H9 (cell line): Measurements from ENCODE around the gene OCLN. TPM values are rescaled to one million over a fixed set of nuclear protein-coding genes. Genes with fewer than 3 reads are reported as not detected.
"Not testable (repeated sequence)": the region's sequence is repeated elsewhere in the genome, so short reads cannot be mapped to it uniquely, and the experiment has no call there.

Source experiments
- DNase-seq: peaks from one replicate; pipeline ENCODE4 v3.0.0-alpha.2; 2017
- H2AFZ ChIP-seq: one replicate; pipeline ENCODE4 v1.6.1; 2013; ENCODE audit warnings: mild to moderate bottlenecking, low read length, control low read depth, moderate library complexity
- H2AK5ac ChIP-seq: 2 replicates; pipeline ENCODE4 v1.6.1; 2013; ENCODE audit warnings: low read length, control low read depth, mixed read lengths; ENCODE audit not compliant: insufficient read length
- H2BK120ac ChIP-seq: one replicate; pipeline ENCODE4 v1.6.1; 2013; ENCODE audit warnings: low read depth, mild to moderate bottlenecking, low read length, control low read depth, inconsistent platforms; ENCODE audit not compliant: poor library complexity, severe bottlenecking
- H2BK12ac ChIP-seq: 2 replicates; pipeline ENCODE4 v1.6.1; 2013; ENCODE audit warnings: low read length, control low read depth, mixed read lengths, low read depth; ENCODE audit not compliant: insufficient read length
- H2BK15ac ChIP-seq: 2 replicates; pipeline ENCODE4 v1.6.1; 2013; ENCODE audit warnings: low read depth, low read length, control low read depth
- H2BK20ac ChIP-seq: one replicate; pipeline ENCODE4 v1.6.1; 2013; ENCODE audit warnings: low read depth, mild to moderate bottlenecking, low read length, control low read depth, inconsistent platforms; ENCODE audit not compliant: poor library complexity, severe bottlenecking
- H2BK5ac ChIP-seq: 2 replicates; pipeline ENCODE4 v1.6.1; 2013; ENCODE audit warnings: low read length, control low read depth, mixed read lengths; ENCODE audit not compliant: insufficient read length
- H3K14ac ChIP-seq: 2 replicates; pipeline ENCODE4 v1.6.1; 2013; ENCODE audit warnings: low read length, control low read depth; ENCODE audit not compliant: insufficient read depth
- H3K18ac ChIP-seq: 2 replicates; pipeline ENCODE4 v1.6.1; 2013; ENCODE audit warnings: low read depth, mild to moderate bottlenecking, mixed read lengths, low read length, control low read depth; ENCODE audit not compliant: insufficient read length
- H3K23ac ChIP-seq: 2 replicates; pipeline ENCODE4 v1.6.1; 2013; ENCODE audit warnings: low read length, control low read depth, mixed read lengths, low read depth; ENCODE audit not compliant: insufficient read length
- H3K23me2 ChIP-seq: 2 replicates; pipeline ENCODE4 v1.6.1; 2013; ENCODE audit warnings: low read depth, mild to moderate bottlenecking, mixed read lengths, low read length, control low read depth; ENCODE audit not compliant: insufficient read length, poor library complexity, severe bottlenecking
- H3K27ac ChIP-seq: 2 replicates; pipeline ENCODE4 v1.5.1; 2013; ENCODE audit warnings: low read length, control low read depth, mixed read lengths, low read depth; ENCODE audit not compliant: insufficient read length
- H3K27me3 ChIP-seq: 2 replicates; pipeline ENCODE4 v1.6.1; 2013; ENCODE audit warnings: low read length, control low read depth, inconsistent platforms; ENCODE audit not compliant: insufficient read depth
- H3K4ac ChIP-seq: 2 replicates; pipeline ENCODE4 v1.6.1; 2013; ENCODE audit warnings: low read depth, mild to moderate bottlenecking, control low read depth, inconsistent platforms, low read length, moderate library complexity
- H3K4me1 ChIP-seq: 2 replicates; pipeline ENCODE4 v1.6.1; 2013; ENCODE audit warnings: low read length, control low read depth, inconsistent platforms; ENCODE audit not compliant: insufficient read depth
- H3K4me2 ChIP-seq: 2 replicates; pipeline ENCODE4 v1.6.1; 2013; ENCODE audit warnings: low read length, control low read depth, mixed read lengths; ENCODE audit not compliant: insufficient read length, insufficient read depth
- H3K56ac ChIP-seq: 2 replicates; pipeline ENCODE4 v1.6.1; 2013; ENCODE audit warnings: low read depth, mild to moderate bottlenecking, mixed read lengths, low read length, control low read depth; ENCODE audit not compliant: insufficient read length
- H3K79me1 ChIP-seq: 2 replicates; pipeline ENCODE4 v1.6.1; 2013; ENCODE audit warnings: low read depth, mild to moderate bottlenecking, moderate library complexity, low read length, control low read depth, inconsistent platforms; ENCODE audit not compliant: insufficient read depth, poor library complexity, severe bottlenecking
- H3K79me2 ChIP-seq: 2 replicates; pipeline ENCODE4 v1.6.1; 2013; ENCODE audit warnings: low read length, control low read depth, inconsistent platforms; ENCODE audit not compliant: insufficient read depth
- H3K9ac ChIP-seq: 2 replicates; pipeline ENCODE4 v1.6.1; 2013; ENCODE audit warnings: low read length, control low read depth, mixed read lengths; ENCODE audit not compliant: insufficient read length; ENCODE audit errors: extremely low read depth
- H3K9me3 ChIP-seq: one replicate; pipeline ENCODE4 v1.6.1; 2013; ENCODE audit warnings: low read depth, low read length, inconsistent platforms; ENCODE audit not compliant: control insufficient read depth
- H3T11ph ChIP-seq: one replicate; pipeline ENCODE4 v1.6.1; 2013; ENCODE audit warnings: mild to moderate bottlenecking, low read length, control low read depth, inconsistent platforms
- H4K20me1 ChIP-seq: one replicate; pipeline ENCODE4 v1.6.1; 2013; ENCODE audit not compliant: control insufficient read depth, insufficient read length, insufficient read depth
- H4K5ac ChIP-seq: 2 replicates; pipeline ENCODE4 v1.6.1; 2013; ENCODE audit warnings: low read depth, mild to moderate bottlenecking, mixed read lengths, low read length, control low read depth; ENCODE audit not compliant: insufficient read length
- H4K8ac ChIP-seq: replicated peaks from 2 replicates; pipeline ENCODE4 v1.6.1; 2013; ENCODE audit warnings: low read length, control low read depth, mixed read lengths, low read depth; ENCODE audit not compliant: insufficient read length
- H4K91ac ChIP-seq: 2 replicates; pipeline ENCODE4 v1.6.1; 2013; ENCODE audit warnings: low read depth, mild to moderate bottlenecking, moderate library complexity, mixed read lengths, low read length, control low read depth; ENCODE audit not compliant: insufficient read length
- H3K27ac Mint-ChIP-seq, 3 experiments: 2 replicates in 2 of 3; 3 replicates in 1 of 3; pipeline ENCODE4 v1.8.0; 2020 to 2021; ENCODE audit warnings: mixed read lengths in 3 of 3, mild to moderate bottlenecking in 1 of 3, moderate library complexity in 1 of 3
- H3K27me3 Mint-ChIP-seq: 2 replicates; pipeline ENCODE4 v1.8.0; 2021; ENCODE audit warnings: low read depth, mild to moderate bottlenecking, moderate library complexity, mixed read lengths
- H3K36me3 Mint-ChIP-seq, 3 experiments: 2 replicates in 2 of 3; 3 replicates in 1 of 3; pipeline ENCODE4 v1.8.0; 2020 to 2021; ENCODE audit warnings: low read depth in 3 of 3, mixed read lengths in 3 of 3; ENCODE audit not compliant: insufficient read depth in 1 of 3
- H3K4me1 Mint-ChIP-seq, 2 experiments: 2 replicates each; pipeline ENCODE4 v1.8.0; 2020; ENCODE audit warnings: mixed read lengths in 2 of 2
- H3K4me3 Mint-ChIP-seq, 2 experiments: 2 replicates in 1 of 2; 3 replicates in 1 of 2; pipeline ENCODE4 v1.8.0; 2020 to 2021; ENCODE audit warnings: mild to moderate bottlenecking in 2 of 2, mixed read lengths in 2 of 2, moderate library complexity in 1 of 2
- H3K9me3 Mint-ChIP-seq, 2 experiments: 2 replicates in 1 of 2; 3 replicates in 1 of 2; pipeline ENCODE4 v1.8.0; 2020; ENCODE audit warnings: mild to moderate bottlenecking in 2 of 2, mixed read lengths in 2 of 2, moderate library complexity in 1 of 2
- WGBS: extraction: QIAGEN DNeasy Blood & Tissue Kit; methylation state at CpG from one replicate; pipeline ENCODE4 v1.1.7; 2013; ENCODE audit warnings: missing lambda C conversion rate, low lambda C conversion rate, mixed read lengths; ENCODE audit not compliant: insufficient read length; ENCODE audit errors: extremely low coverage; 5-methylcytosine and 5-hydroxymethylcytosine counted together
- total RNA-seq: library from RNA; stranded (reverse); gene quantifications from 2 replicates; pipeline ENCODE4 v1.2.1, GENCODE V29; 2021

The OCLN gene
- total RNA-seq, 1 experiment from 2014 or later = 109 TPM

- not testable (repeated sequence) for H4K20me1 ChIP-seq, H3K4me1 ChIP-seq, H3K79me2 ChIP-seq, H2AFZ ChIP-seq, H3K9me3 Mint-ChIP-seq, H3K4me2 ChIP-seq, H2AK5ac ChIP-seq, H3K27me3 Mint-ChIP-seq, H3K56ac ChIP-seq, H3K4me1 Mint-ChIP-seq, H2BK20ac ChIP-seq, H2BK15ac ChIP-seq, DNase-seq, H3K4ac ChIP-seq, H3K4me3 Mint-ChIP-seq, H3K27me3 ChIP-seq, H3K23ac ChIP-seq, H2BK120ac ChIP-seq, H3K9ac ChIP-seq, H3K23me2 ChIP-seq, H3K79me1 ChIP-seq, H3K9me3 ChIP-seq, H3K27ac ChIP-seq, H3K14ac ChIP-seq, H4K5ac ChIP-seq, H3K36me3 Mint-ChIP-seq, H4K91ac ChIP-seq, H3K18ac ChIP-seq, H3K27ac Mint-ChIP-seq, H3T11ph ChIP-seq, H4K8ac ChIP-seq, H2BK12ac ChIP-seq, H2BK5ac ChIP-seq
- no CpG with 5 or more reads among the region's 6 CpGs for whole genome bisulfite sequencing
Observed at GRCh38 chr5:69601947-69602346, 109.4 kb downstream of the OCLN start.

- not testable (repeated sequence) for H4K91ac ChIP-seq, H3K23me2 ChIP-seq, H3K27me3 Mint-ChIP-seq, H4K20me1 ChIP-seq, H3K27ac ChIP-seq, H3K79me1 ChIP-seq, H3K4me1 Mint-ChIP-seq, H3K9me3 Mint-ChIP-seq, H2BK20ac ChIP-seq, H2BK5ac ChIP-seq, H3K4me1 ChIP-seq, H3T11ph ChIP-seq, H3K27ac Mint-ChIP-seq, H3K4me2 ChIP-seq, H2AFZ ChIP-seq, H3K27me3 ChIP-seq, H3K23ac ChIP-seq, H2BK120ac ChIP-seq, H4K8ac ChIP-seq, H3K79me2 ChIP-seq, H2BK12ac ChIP-seq, H2AK5ac ChIP-seq, DNase-seq, H3K14ac ChIP-seq, H2BK15ac ChIP-seq, H3K4ac ChIP-seq, H3K36me3 Mint-ChIP-seq, H4K5ac ChIP-seq, H3K56ac ChIP-seq, H3K9ac ChIP-seq, H3K9me3 ChIP-seq, H3K4me3 Mint-ChIP-seq, H3K18ac ChIP-seq
- no CpG with 5 or more reads among the region's 6 CpGs for WGBS
Observed at GRCh38 chr5:69606839-69607238, 114.2 kb downstream of the OCLN start.

Other genes starting within 250 kb of the OCLN start
- gene CCDC125, start 160.0 kb upstream of the OCLN start, total RNA-seq = 0.48 and 0.68 TPM in 2 replicates
- 39.0 and 40.8 TPM in 2 replicates for gene AK6, start 123.3 kb upstream of the OCLN start, total RNA-seq
- 82.4 and 85.0 TPM in 2 replicates for gene TAF9, start 123.3 kb upstream of the OCLN start, total RNA-seq
- 28.5 and 31.9 TPM in 2 replicates for gene RAD17, start 123.0 kb upstream of the OCLN start, total RNA-seq
- gene MARVELD2, start 77.7 kb upstream of the OCLN start, total RNA-seq = 29.5 and 30.3 TPM in 2 replicates
- 61.0 and 63.6 TPM in 2 replicates for gene GTF2H2C, start 67.4 kb downstream of the OCLN start, total RNA-seq